ENCODE results near the gene PLIN1.

GRCh38 chr15:89654847-89655805 is 24.0 kb downstream of the PLIN1 start, which contains the start of gene KIF7:
- TF ChIP-seq GATA2 (IDR thresholded peaks at IDR 0.05; ENCODE audit: low read depth, low read length), result no peak
- no peak for TF ChIP-seq GATA3 (IDR thresholded peaks at IDR 0.05; ENCODE audit: low read depth, low read length)

Measured in SH-SY5Y (cell line).